ENCODE measurements around the gene PODN.

The PODN gene

GRCh38 chr1:53130878-53131589 lies 69.0 kb downstream of the PODN start:
- no peak overlapping the region for H3K27ac Mint-ChIP-seq
- H3K4me3 Mint-ChIP-seq, result no peak overlapping the region
- no peak for DNase-seq
- H3K4me1 Mint-ChIP-seq (ENCODE audit: low read depth), result peaks cover 3% of the 10 kb centered on the region
- H3K9me3 Mint-ChIP-seq, result no peaks in the 10 kb centered on the region
- H3K27me3 Mint-ChIP-seq, result no peaks in the 10 kb centered on the region
- H3K36me3 Mint-ChIP-seq (ENCODE audit: low read depth), result no peaks in the 10 kb centered on the region

DNA sequence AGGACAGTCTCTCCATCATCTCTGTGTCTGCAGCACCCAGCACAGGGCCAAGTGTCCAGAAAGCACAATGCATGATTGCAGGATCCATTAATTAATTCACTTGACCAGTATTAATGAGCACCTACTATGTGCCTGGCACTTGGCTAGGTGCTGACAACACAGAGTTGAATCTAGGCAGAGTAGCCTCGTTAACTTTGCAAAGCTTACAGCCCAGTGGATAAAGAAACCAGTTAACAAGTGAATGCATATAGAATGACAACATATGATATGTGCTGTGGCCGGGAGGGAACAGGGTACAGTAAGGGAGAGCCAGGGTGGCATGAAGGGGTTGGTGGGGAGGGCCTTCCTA lies 69.6 kb downstream of the PODN start:
- H3K27me3 Mint-ChIP-seq, result no peaks in the 10 kb centered on the region
- H3K27ac Mint-ChIP-seq, result no peak overlapping the region
- H3K36me3 Mint-ChIP-seq (ENCODE audit: low read depth), result no peaks in the 10 kb centered on the region
- no peak overlapping the region for H3K4me3 Mint-ChIP-seq
- H3K9me3 Mint-ChIP-seq, result no peaks in the 10 kb centered on the region
- H3K4me1 Mint-ChIP-seq (ENCODE audit: low read depth), result peaks cover 3% of the 10 kb centered on the region
- DNase-seq, result no peak

- Mint-ChIP-seq H3K9me3 (no peaks in the 10 kb centered on the region), H3K27ac (no peak overlapping the region), H3K4me1 (ENCODE audit: low read depth) (peaks cover 3% of the 10 kb centered on the region), H3K36me3 (ENCODE audit: low read depth) (no peaks in the 10 kb centered on the region), H3K27me3 (no peaks in the 10 kb centered on the region), H3K4me3 (no peak overlapping the region)
- no peak for DNase-seq
Observed at GRCh38 chr1:53132176-53132575, 70.2 kb downstream of the PODN start.

DNA sequence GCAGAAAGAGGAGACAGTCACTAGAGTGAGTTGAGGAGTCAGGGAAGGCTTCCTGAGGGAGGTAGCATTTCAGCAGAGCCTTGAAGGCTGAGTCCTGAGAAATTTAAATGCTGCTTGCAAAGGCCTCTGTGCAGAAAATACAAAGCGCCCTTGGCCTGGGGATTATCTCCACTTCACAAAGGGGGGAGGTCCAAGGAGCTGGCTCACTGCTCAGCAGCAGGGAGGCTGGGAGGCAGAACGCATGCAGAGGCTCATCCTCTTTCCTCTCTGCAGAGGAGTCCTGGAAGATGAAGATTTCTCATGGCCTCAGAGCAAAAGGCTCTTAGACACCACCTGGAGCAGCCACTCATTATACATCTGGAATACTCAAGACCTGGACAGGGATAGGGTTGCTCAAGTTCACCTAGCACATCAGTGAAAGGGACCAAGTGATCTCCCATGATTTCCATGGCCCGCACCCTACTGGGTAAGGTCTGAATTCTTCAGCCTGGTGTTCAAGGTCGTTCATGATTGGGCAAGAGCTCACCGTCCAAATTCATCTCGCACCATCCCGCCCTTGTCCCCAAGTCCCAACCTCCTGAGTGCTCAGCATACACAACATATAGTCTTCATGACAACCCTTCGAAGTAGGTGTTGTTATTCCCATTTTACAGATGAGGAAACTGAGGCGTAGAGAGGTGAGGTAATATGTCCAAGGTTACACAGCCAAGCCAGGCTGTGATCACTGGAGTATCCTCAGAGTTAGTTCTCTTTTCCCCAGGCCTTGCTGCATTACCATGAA lies 71.4 kb downstream of the PODN start:
- no peak overlapping the region for H3K27ac Mint-ChIP-seq
- no peaks in the 10 kb centered on the region for H3K36me3 Mint-ChIP-seq (ENCODE audit: low read depth)
- H3K9me3 Mint-ChIP-seq, result peaks cover 7% of the 10 kb centered on the region
- H3K4me3 Mint-ChIP-seq, result no peak overlapping the region
- no peak for DNase-seq
- peaks cover 3% of the 10 kb centered on the region for H3K4me1 Mint-ChIP-seq (ENCODE audit: low read depth)
- H3K27me3 Mint-ChIP-seq, result no peaks in the 10 kb centered on the region

DNA sequence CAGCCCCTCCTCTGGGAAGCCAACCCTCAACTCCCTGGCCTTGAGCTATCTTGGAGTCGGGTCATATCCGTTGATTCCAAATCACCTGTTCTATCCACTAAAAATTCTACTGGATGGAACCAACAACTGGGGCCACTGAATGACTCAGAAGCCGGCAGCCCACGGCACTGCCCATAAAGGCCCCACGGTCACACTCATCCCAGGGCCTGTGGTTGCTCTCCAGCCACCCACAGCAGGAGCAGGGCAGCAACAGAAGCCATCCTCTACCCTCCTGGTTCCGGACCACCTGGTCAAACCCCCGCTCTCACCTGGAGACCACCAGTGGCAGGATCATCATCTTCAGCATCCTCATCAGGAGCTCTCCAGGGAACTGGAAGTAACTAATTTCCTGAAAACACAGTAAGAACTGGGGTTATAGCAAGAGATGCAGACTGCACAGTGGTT lies 72.1 kb downstream of the PODN start:
- no peak overlapping the region for H3K27ac Mint-ChIP-seq
- H3K27me3 Mint-ChIP-seq, result no peaks in the 10 kb centered on the region
- DNase-seq, result no peak
- H3K9me3 Mint-ChIP-seq, result peaks cover 7% of the 10 kb centered on the region
- no peaks in the 10 kb centered on the region for H3K36me3 Mint-ChIP-seq (ENCODE audit: low read depth)
- H3K4me1 Mint-ChIP-seq (ENCODE audit: low read depth), result peaks cover 3% of the 10 kb centered on the region
- no peak overlapping the region for H3K4me3 Mint-ChIP-seq
